HepG2 (cell line): ENCODE measurements around the gene LGI4. TPM values are rescaled to one million over a fixed set of nuclear protein-coding genes. Genes with fewer than 3 reads are reported as not detected.

Experiments used
- ATAC-seq: fragments of 200-7000 bp; cut with Tn5 transposase; 3 replicates; pipeline ENCODE4 v1.9.1; 2020; ENCODE audit warnings: mild to moderate bottlenecking, moderate library complexity
- BruUV-seq: library from RNA; stranded (reverse); fragments of 400-500 nt; replicated peaks from 2 replicates; lab custom pipeline; 2021; lab: Mats Ljungman, UMichigan
- CTCF ChIA-PET: fragments of 300-600 bp; formaldehyde crosslinking; extraction: SDS; loops from one replicate; lab custom pipeline; 2021; ENCODE audit warnings: low total read pairs, inconsistent platforms, low intra/inter-chr PET ratio; lab: Yijun Ruan, JAX
- POLR2A ChIA-PET: fragments of 350-600 bp; sonication (Branson Sonifier 250); formaldehyde crosslinking; loops from one replicate; lab custom pipeline; 2020; ENCODE audit warnings: antibody characterized with exemption, inconsistent platforms; lab: Yijun Ruan, JAX
- DNase-seq: peaks from one replicate; pipeline ENCODE4 v3.0.0-alpha.2; 2015; ENCODE audit warnings: low spot score
- FAIRE-seq: peaks from 3 replicates; lab custom pipeline; 2011; peaks lifted over from hg19 to GRCh38; lab: Jason Lieb, UNC
- H2AFZ ChIP-seq: one replicate; pipeline ENCODE4 v1.6.1; 2011; ENCODE audit warnings: low read length, inconsistent platforms
- H3K27ac ChIP-seq: fragments of 300-600 bp; 3 replicates; pipeline ENCODE4 v1.8.0; 2011; ENCODE audit warnings: mixed run types, mild to moderate bottlenecking, mixed read lengths, low read length, inconsistent platforms; ENCODE audit not compliant: insufficient read depth; ENCODE audit errors: extremely low read length
- H3K27me3 ChIP-seq, 2 experiments: fragments of 200-600 bp in 1 of 2; 2 replicates in 1 of 2; 3 replicates in 1 of 2; pipeline versions ENCODE4 v1.6.0 to v1.8.0; 2011; ENCODE audit warnings: low read length in 2 of 2, mild to moderate bottlenecking in 2 of 2, moderate library complexity in 2 of 2, inconsistent platforms in 1 of 2; ENCODE audit not compliant: insufficient read depth in 2 of 2, control insufficient read depth in 1 of 2
- H3K36me3 ChIP-seq, 2 experiments: fragments of 200-600 bp in 1 of 2; replicated peaks in 1 of 2; 2 replicates in 1 of 2; 3 replicates in 1 of 2; pipeline versions ENCODE4 v1.5.1 to v1.8.0; 2011; ENCODE audit warnings: low read length in 2 of 2, inconsistent platforms in 1 of 2; ENCODE audit not compliant: insufficient read depth in 2 of 2, control insufficient read depth in 1 of 2
- H3K4me1 ChIP-seq: 2 replicates; pipeline ENCODE4 v1.5.1; 2012; ENCODE audit warnings: low read length, inconsistent platforms; ENCODE audit not compliant: insufficient read depth
- H3K4me2 ChIP-seq: 2 replicates; pipeline ENCODE4 v1.6.0; 2011; ENCODE audit warnings: low read depth, low read length, inconsistent platforms
- H3K4me3 ChIP-seq, 3 experiments: fragments of 200-600 bp in 1 of 3; sonication (generic), shearing (Covaris generic) in 1 of 3; replicated peaks in 1 of 3; 2 replicates each; pipeline ENCODE4 v1.5.1; 2011 to 2016; ENCODE audit warnings: low read length in 3 of 3, inconsistent platforms in 2 of 3, low read depth in 2 of 3, mild to moderate bottlenecking in 2 of 3, control low read depth in 1 of 3, mixed read lengths in 1 of 3; ENCODE audit not compliant: insufficient read depth in 1 of 3
- H3K79me2 ChIP-seq: one replicate; pipeline ENCODE4 v1.6.1; 2011; ENCODE audit warnings: low read length, inconsistent platforms; ENCODE audit not compliant: insufficient read depth
- H3K9ac ChIP-seq: 2 replicates; pipeline ENCODE4 v1.6.0; 2011; ENCODE audit warnings: mild to moderate bottlenecking, low read depth, low read length, inconsistent platforms; ENCODE audit not compliant: insufficient read depth
- H3K9me3 ChIP-seq: 2 replicates; pipeline ENCODE4 v1.5.1; 2012; ENCODE audit warnings: mild to moderate bottlenecking, low read length
- H4K20me1 ChIP-seq: 2 replicates; pipeline ENCODE4 v1.6.0; 2011; ENCODE audit warnings: inconsistent platforms, mild to moderate bottlenecking, low read length, moderate library complexity; ENCODE audit not compliant: insufficient read depth
- HOXA7 ChIP-seq: sonication (generic); formaldehyde crosslinking; IDR thresholded peaks from 2 replicates; pipeline ENCODE4 v1.8.1; 2022; ENCODE audit warnings: mild to moderate bottlenecking, missing genetic modification reagents, moderate library complexity
- ISL2 ChIP-seq: sonication (generic); formaldehyde crosslinking; IDR thresholded peaks from 2 replicates; pipeline ENCODE4 v1.5.0; 2020; ENCODE audit warnings: missing genetic modification reagents
- KMT2A ChIP-seq: sonication (generic); formaldehyde crosslinking; IDR thresholded peaks from 2 replicates; pipeline ENCODE4 v1.4.0; 2020; ENCODE audit warnings: missing genetic modification reagents
- ZBTB21 ChIP-seq: sonication (generic); formaldehyde crosslinking; IDR thresholded peaks from 2 replicates; pipeline ENCODE4 v1.4.0; 2020; ENCODE audit warnings: missing genetic modification reagents
- ZMYM4 ChIP-seq: sonication (generic); formaldehyde crosslinking; IDR thresholded peaks from 2 replicates; pipeline ENCODE4 v1.8.1; 2023; ENCODE audit warnings: mild to moderate bottlenecking, missing genetic modification reagents
- ZNF264 ChIP-seq: sonication (generic); formaldehyde crosslinking; IDR thresholded peaks from 2 replicates; pipeline ENCODE4 v1.4.0; 2020; ENCODE audit warnings: missing genetic modification reagents
- ZNF501 ChIP-seq: sonication (generic); formaldehyde crosslinking; IDR thresholded peaks from 2 replicates; pipeline ENCODE4 v1.5.1; 2020; ENCODE audit warnings: mild to moderate bottlenecking, moderate library complexity, missing genetic modification reagents
- ZNF646 ChIP-seq: sonication (generic); formaldehyde crosslinking; IDR thresholded peaks from 2 replicates; pipeline ENCODE4 v1.9.0; 2021; ENCODE audit warnings: mild to moderate bottlenecking, missing genetic modification reagents
- WGBS: methylation state at CpG from one replicate; pipeline ENCODE4 v1.1.6; 2017; ENCODE audit warnings: low lambda C conversion rate; 5-methylcytosine and 5-hydroxymethylcytosine counted together
- in situ Hi-C: cut with HindIII; loops from 2 replicates; pipeline ENCODE4 v1.10.0; 2017; ENCODE audit warnings: low pct_unique_long_range_greater_than_20kb; ENCODE audit not compliant: extremely low pct_ligation_motif_present
- intact Hi-C: fragments of 100-400 bp; cut with micrococcal nuclease; formaldehyde crosslinking; loops from one replicate; pipeline ENCODE4 v1.10.0; 2022; ENCODE audit not compliant: unreplicated experiment
- polyA plus RNA-seq, 8 experiments: library from polyadenylated mRNA; depleted of rRNA in 3 of 8; stranded (reverse) in 7 of 8; unstranded in 1 of 8; fragments of >200 nt; fragmentation: Illumina TruSeq in 4 of 8; extraction: Trizol in 4 of 8; gene quantifications; 2 replicates each; pipeline versions ENCODE4 v1.2.1 to v1.2.3, GENCODE V29; 2011 to 2016; ENCODE audit warnings: low read depth in 4 of 8, missing spikeins in 1 of 8, mixed read lengths in 1 of 8; ENCODE audit not compliant: insufficient read depth in 1 of 8
- total RNA-seq, 5 experiments: library from RNA; depleted of rRNA; stranded (reverse); fragments of >200 nt; fragmentation: Illumina TruSeq; extraction: Trizol; gene quantifications; 2 replicates each; pipeline ENCODE4 v1.2.3, GENCODE V29; 2016; ENCODE audit warnings: low read depth in 1 of 5
- TF ChIP-seq, protein P1 (sequence below): sonication (generic); formaldehyde crosslinking; IDR thresholded peaks from 2 replicates; pipeline ENCODE4 v1.9.0; 2022; ENCODE audit warnings: missing genetic modification reagents, mild to moderate bottlenecking, borderline replicate concordance
- TF ChIP-seq, protein P2 (sequence below): sonication (generic); formaldehyde crosslinking; IDR thresholded peaks from 2 replicates; pipeline ENCODE4 v1.4.0; 2020; ENCODE audit warnings: missing genetic modification reagents

LGI4 gene
- total and polyA plus RNA-seq, 2 of the 13 experiments (the other 11 are each of a cell fraction or from before 2014, with no cell fraction given) = 2.8 TPM; not detected in 1

DNA sequence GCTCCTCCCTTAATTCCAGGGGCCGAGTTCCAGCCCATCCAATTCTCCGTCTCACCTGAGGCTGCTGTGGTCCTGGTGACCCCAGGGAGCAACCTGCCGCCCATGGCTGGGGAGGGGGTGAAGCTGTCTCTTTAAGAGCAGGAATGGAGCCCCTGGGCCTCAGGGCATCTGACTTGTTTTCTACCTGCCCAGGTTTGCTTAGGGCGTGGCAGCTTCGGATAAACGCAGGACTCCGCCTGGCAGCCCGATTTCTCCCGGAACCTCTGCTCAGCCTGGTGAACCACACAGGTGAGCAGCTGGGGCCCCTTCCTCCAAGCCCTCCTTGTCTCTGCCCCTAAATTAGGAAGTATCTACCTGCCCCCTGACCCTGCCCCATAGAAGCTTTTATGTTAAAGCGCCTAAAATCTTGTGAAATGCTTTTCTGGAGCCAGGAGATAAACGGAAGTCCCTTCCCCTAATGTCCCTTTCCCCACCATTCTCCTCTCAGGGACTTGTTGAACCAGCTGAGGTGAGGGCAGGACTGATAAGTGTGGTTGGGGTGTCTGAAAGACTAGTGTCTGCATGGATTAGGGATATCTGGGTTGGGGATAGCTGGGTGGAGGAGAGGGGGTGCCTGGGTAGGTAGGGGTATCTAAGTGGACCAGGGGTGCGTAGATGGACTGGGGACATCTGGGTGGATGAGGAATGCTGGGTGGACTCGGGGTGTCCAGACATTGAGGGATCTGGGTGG, 18.6 kb downstream of the LGI4 start:
- ChIA-PET CTCF (no interaction called here), POLR2A (no interaction called here)
- Histone ChIP-seq H2AFZ (no peak overlapping the region), H3K79me2 (no peaks in the 10 kb centered on the region), H3K4me1 (peaks cover 96% of the 10 kb centered on the region), H3K4me2 (peak overlapping the region; percentile 72; the same call in 1 of the 2 replicates), H4K20me1 (no peaks in the 10 kb centered on the region), H3K4me3 (peak overlapping the region in 2 of 3 experiments; percentile 26 to 49; a peak in 1 of 6 replicates), H3K36me3 (no peaks in the 10 kb centered on the region), H3K9ac (no peak overlapping the region), H3K9me3 (no peaks in the 10 kb centered on the region), H3K27me3 (0 out of 5 replicates have a peak, but pooled peaks cover 0 to 6% of the 10 kb centered on the region in 2 experiments), H3K27ac (no peak overlapping the region)
- BruUV-seq = no TSS peak
- DNase-seq = no peak
- intact Hi-C loops (no loop called here), in situ Hi-C loops (no loop called here)
- 44% methylated on average over 9 of the region's 13 CpGs for WGBS
- no peak for FAIRE-seq
- ATAC-seq = no peak
- TF ChIP-seq ZNF646 (CRISPR knock-in tag) (no peak), ZBTB21 (no peak), ZNF264 (CRISPR knock-in tag) (no peak), ISL2 (CRISPR knock-in tag) (no peak), ZNF501 (CRISPR knock-in tag) (peak; percentile 24; the same call in 1 of the 2 replicates), ZMYM4 (CRISPR knock-in tag) (no peak), HOXA7 (CRISPR knock-in tag) (no peak), KMT2A (CRISPR knock-in tag) (no peak)
- TF ChIP-seq, protein P1, sequence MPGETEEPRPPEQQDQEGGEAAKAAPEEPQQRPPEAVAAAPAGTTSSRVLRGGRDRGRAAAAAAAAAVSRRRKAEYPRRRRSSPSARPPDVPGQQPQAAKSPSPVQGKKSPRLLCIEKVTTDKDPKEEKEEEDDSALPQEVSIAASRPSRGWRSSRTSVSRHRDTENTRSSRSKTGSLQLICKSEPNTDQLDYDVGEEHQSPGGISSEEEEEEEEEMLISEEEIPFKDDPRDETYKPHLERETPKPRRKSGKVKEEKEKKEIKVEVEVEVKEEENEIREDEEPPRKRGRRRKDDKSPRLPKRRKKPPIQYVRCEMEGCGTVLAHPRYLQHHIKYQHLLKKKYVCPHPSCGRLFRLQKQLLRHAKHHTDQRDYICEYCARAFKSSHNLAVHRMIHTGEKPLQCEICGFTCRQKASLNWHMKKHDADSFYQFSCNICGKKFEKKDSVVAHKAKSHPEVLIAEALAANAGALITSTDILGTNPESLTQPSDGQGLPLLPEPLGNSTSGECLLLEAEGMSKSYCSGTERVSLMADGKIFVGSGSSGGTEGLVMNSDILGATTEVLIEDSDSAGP (CRISPR knock-in tag) = peak; percentile 45; the same call in 1 of the 2 replicates
- TF ChIP-seq, protein P2, sequence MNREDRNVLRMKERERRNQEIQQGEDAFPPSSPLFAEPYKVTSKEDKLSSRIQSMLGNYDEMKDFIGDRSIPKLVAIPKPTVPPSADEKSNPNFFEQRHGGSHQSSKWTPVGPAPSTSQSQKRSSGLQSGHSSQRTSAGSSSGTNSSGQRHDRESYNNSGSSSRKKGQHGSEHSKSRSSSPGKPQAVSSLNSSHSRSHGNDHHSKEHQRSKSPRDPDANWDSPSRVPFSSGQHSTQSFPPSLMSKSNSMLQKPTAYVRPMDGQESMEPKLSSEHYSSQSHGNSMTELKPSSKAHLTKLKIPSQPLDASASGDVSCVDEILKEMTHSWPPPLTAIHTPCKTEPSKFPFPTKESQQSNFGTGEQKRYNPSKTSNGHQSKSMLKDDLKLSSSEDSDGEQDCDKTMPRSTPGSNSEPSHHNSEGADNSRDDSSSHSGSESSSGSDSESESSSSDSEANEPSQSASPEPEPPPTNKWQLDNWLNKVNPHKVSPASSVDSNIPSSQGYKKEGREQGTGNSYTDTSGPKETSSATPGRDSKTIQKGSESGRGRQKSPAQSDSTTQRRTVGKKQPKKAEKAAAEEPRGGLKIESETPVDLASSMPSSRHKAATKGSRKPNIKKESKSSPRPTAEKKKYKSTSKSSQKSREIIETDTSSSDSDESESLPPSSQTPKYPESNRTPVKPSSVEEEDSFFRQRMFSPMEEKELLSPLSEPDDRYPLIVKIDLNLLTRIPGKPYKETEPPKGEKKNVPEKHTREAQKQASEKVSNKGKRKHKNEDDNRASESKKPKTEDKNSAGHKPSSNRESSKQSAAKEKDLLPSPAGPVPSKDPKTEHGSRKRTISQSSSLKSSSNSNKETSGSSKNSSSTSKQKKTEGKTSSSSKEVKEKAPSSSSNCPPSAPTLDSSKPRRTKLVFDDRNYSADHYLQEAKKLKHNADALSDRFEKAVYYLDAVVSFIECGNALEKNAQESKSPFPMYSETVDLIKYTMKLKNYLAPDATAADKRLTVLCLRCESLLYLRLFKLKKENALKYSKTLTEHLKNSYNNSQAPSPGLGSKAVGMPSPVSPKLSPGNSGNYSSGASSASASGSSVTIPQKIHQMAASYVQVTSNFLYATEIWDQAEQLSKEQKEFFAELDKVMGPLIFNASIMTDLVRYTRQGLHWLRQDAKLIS (CRISPR knock-in tag) = no peak
